HUDEP-2 (cell line): ENCODE measurements around the gene PXDC1.
"Not testable (repeated sequence)": the region's sequence is repeated elsewhere in the genome, so short reads cannot be mapped to it uniquely, and the experiment has no call there.

Source experiments
- DNase-seq, 76 experiments: peaks; one replicate each; lab custom pipeline; 2025; ENCODE audit not compliant: unreplicated experiment in 76 of 76; lab: John Stamatoyannopoulos, UW

PXDC1 gene

DNA sequence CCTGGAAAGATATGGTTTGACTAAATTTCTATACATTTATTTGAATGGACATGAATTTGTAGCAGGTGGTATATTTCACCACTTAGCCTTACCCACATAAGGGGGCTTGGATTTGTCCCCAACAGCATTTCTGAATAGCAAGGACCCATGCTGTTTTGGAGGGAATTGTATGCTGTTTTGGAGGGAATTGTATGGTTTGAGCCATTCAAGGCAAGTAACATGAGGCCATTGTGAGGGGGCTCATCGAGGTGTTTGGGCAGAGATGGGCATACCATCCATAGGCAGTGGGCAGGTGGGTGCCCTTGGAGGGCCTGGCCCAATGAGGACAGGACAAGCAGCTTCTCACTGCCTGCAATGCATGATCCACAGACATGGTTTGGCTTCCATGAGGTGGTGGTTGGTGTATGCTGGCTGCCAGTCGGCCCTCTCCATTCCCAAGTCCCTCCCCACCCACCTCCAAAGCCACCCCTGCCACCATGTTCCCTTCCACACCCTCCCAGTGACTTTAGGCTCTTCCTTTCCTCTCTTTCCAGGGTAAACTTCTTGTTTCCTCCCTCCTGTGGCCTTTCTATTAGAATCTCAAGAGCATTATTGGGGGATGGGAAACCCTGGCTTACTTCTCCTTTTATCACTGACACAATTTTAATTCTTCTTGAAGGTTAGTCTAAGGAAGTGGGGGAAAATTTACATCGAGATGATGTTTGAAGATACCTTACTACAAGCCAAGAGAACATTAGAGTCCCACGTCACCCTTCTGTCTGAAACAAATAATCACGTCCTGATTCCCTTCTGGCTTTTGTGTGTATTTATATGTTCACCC, 13.2 kb upstream of the PXDC1 start:
- no peak for DNase-seq

GRCh38 chr6:3762852-3763251, 11.3 kb upstream of the PXDC1 start:
- no peak for DNase-seq

- DNase-seq, result no peak
Measured at GRCh38 chr6:3762359-3762758, 10.8 kb upstream of the PXDC1 start.

DNA sequence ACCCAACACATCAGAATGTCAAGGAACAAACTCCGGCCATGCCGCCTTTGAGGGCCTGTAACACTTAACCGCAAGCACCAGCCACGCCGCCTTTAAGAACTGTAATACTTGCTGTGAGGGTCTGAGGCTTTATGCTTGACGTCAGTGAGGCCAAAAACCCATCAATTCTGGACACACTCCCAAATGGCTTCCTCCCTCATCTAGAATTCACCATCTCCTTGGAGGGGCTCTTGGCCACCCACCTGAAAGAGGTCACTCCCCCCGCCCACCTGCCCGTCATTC, 10.4 kb upstream of the PXDC1 start:
- no peak for DNase-seq

- DNase-seq, result no peak
Measured at GRCh38 chr6:3759646-3760232, 8.2 kb upstream of the PXDC1 start.

GRCh38 chr6:3758842-3759144, 7.3 kb upstream of the PXDC1 start:
- no peak for DNase-seq

DNA sequence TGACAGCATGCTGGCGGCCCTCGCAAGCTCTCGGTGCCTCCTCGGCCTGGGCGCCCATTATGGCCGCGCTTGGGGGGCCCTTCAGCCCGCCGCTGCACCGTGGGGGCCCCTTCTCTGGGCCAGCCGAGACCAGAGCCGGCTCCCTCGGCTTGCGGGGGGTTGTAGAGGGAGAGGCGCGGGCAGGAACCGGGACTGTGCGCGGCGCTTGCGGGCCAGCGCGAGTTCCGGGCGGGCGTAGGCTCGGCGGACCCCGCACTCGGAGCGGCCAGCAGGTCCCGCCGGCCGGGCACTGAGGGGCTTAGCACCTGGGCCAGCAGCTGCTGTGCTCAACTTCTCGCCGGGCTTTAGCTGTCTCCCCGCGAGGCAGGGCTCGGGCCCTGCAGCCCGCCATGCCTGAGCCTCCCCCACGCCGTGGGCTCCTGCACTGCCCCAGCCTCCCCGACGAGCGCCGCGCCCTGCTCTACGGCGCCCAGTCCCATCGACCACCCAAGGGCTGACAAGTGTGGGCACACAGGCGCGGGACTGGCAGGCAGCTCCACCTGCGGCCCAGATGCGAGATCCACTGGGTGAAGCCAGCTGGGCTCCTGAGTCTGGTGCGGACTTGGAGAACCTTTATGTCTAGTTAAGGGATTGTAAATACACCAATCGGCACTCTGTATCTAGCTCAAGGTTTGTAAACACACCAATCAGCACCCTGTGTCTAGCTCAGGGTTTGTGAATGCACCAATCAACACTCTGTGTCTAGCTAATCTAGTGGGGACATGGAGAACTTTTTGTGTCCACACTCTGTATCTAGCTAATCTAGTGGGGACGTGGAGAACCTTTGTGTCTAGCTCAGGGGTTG, 6.7 kb upstream of the PXDC1 start:
- not testable (repeated sequence) for DNase-seq

DNA sequence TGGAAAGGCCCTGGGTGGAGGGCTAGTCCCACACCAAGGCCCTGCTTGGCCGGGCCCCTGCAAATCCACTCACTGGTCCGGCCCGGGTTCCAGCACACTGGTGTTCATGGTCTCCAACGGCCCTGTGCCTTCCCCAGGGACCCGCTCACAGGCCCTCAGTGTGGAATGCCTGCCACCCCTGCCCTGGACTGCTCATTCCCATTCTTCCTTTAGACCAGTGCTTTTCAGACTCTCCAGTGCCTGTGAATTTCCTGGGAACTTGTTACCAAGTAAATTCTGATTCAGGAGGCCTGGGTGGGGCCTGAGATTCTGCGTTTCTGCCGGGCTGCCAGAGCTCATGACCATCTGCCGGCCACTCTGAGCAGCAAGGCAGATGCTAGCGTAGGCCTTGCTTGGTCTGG, 5.7 kb upstream of the PXDC1 start:
- DNase-seq, result no peak

- no peak for DNase-seq
Measured at GRCh38 chr6:3756546-3756945, 5.0 kb upstream of the PXDC1 start.

DNA sequence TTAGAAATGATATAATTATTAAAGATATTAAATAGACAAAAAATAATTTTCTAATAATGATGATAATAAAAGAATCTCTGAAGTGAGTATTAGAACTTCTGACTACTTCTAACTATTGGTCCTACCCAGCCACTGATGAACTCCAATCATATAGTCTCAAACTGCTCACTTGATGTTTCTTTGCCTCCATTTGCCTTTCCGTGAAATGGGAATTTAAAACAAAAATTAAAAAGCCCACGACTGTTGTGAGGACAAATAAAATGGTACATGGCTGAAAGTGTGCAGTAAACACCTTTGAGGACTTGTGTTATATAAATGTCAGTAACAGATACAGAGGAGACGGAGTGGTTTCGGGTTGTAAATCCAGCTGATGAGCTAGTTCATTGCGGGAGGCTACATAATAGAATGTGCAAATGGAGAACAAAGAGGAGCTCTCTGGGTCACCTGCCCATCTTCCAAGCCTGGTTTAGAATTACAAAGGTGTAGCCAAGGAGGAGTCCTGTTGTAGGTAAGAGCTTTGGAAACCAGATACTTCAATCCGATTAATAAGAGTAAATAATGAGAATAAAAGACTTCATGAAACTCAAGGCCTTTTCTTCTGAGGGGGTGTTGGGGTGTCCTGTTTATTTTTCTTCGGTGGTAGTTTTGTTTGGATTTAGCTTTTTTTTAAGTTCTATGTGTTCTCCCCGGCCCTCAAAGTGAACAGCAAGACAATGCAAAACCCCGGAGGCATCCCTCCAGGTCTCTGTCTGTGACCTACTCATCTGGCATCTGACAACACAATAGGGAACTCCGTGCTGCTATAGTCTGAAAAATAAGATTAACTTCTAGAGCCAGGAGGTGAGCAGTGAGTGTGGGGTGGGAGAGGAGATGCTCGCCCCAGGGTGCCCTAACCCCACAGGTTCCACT, 4.4 kb upstream of the PXDC1 start:
- no peak for DNase-seq

DNA sequence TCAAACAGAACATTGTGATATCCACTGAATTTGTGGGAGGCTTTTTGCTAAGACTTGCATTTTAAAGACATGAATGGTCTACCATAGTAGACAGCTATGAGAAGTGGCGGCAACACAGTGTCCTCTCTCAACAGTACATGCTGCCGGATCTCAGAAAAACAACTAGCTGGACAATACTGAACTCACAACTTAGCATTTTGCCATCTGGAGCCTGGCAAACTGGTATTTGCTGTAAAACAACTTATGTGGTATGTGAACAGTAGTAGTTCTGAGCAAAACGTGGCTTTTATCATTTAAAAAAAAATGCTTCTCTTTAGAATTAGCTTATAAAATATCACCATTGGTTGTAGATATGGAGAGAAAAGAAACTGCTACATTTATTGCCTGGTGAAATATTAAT, 3.3 kb upstream of the PXDC1 start:
- no peak for DNase-seq

GRCh38 chr6:3754032-3754725, 2.7 kb upstream of the PXDC1 start:
- DNase-seq, result not testable (repeated sequence)

- no peak for DNase-seq
Measured at GRCh38 chr6:3753228-3753835, 1.8 kb upstream of the PXDC1 start.

GRCh38 chr6:3752531-3753227, 1.2 kb upstream of the PXDC1 start:
- DNase-seq, result no peak

DNA sequence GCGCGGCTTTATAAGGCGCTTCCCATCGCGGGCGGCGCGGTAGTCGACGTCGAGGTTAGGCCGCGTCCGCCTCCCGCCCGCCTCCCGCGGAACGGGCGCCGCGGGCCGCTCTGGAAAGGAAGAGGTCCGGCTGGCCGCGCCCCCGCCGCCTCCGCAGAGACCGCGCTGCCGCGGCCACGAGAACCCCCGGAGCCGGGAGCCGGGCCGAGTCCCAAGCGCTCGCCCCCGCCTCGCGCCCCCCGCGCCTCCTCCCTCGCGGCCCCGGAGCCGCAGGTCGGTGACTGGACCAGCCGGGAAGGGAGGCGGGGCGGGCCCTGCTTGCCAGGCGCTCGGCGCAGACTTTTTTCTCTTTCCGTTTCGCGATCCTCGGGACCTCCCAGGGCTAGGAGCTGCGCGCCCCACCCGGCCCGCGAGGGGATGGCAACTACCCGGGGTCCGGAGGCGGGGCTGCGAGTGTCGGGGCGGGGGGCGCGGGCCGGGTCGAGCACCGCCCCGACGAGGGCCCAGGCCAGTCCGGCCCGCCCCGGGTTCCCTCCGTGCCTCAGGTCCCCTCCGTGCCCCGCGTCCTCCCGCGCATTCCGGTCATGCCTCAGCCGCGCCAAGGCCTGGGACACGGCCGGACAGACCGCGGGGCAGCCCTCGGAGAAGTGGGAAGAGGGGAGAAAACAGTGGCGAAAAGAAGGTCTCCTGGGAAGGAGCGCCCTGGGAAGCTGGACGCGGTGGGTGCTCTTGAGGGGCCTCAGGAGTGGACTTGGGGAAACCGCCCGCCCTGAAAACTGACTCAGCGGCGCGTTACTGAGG, 417 bp upstream of the PXDC1 start:
- peak in 25 of 76 experiments; percentile 6 to 44 (median 24) for DNase-seq

GRCh38 chr6:3750317-3751076, 1.0 kb downstream of the PXDC1 start:
- DNase-seq, result peak in 15 of 76 experiments; percentile 10 to 38 (median 21)

DNA sequence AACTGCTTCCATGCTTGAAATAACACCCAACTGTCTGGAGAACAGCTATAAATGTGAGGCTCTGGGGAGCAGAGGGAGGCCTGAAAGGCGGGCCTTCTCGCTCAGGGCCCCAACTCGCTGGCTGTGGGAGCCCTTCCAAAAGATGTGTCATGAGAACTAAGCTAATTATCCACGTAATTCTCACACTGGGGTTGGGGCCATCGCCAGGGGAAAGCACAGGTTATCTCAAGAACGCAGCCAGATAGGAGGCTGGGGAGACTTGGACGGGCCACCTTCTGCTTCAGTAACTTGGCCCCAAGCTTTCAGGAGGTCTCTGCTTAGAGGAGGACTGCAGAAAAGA, 1.6 kb downstream of the PXDC1 start:
- peak in 12 of 76 experiments; percentile 11 to 44 (median 18) for DNase-seq
